RPMI8226 (cell line): Measurements from ENCODE around the gene MMP10.
"Not testable (repeated sequence)": the region's sequence is repeated elsewhere in the genome, so short reads cannot be mapped to it uniquely, and the experiment has no call there.

Experiments used
- DNase-seq: peaks from one replicate; pipeline ENCODE4 v3.0.0-alpha.2; 2015

The MMP10 gene

GRCh38 chr11:102783016-102783415, 2.6 kb upstream of the MMP10 start:
- no peak for DNase-seq

GRCh38 chr11:102781676-102782075, 1.2 kb upstream of the MMP10 start:
- no peak for DNase-seq

GRCh38 chr11:102776454-102776853, 4.0 kb downstream of the MMP10 start:
- no peak for DNase-seq

GRCh38 chr11:102773386-102773785, 7.0 kb downstream of the MMP10 start:
- DNase-seq: no peak

GRCh38 chr11:102771351-102771750, 9.1 kb downstream of the MMP10 start:
- no peak for DNase-seq

- no peak for DNase-seq
Observed at GRCh38 chr11:102770191-102770590, 10.2 kb downstream of the MMP10 start.

DNA sequence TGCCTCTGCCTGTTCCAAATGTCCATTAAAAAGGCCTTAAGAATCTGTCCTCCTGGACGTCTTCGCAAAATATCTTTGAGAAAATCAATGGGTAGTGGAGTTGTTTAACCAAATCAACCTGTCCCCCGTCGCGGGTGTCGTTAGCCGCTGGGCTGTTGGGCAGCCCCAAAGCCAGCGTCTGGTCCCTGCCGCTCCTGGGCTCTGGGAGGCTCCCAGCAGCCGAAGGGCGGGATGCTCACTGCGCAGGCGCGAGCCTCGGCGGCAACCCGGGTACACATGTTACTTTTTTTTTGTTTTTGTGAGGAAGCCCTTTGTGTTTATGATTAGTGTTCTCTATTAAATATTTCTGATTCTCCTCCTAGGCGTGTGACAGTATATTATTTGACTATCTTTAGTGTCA, 12.6 kb downstream of the MMP10 start:
- no peak for DNase-seq

DNA sequence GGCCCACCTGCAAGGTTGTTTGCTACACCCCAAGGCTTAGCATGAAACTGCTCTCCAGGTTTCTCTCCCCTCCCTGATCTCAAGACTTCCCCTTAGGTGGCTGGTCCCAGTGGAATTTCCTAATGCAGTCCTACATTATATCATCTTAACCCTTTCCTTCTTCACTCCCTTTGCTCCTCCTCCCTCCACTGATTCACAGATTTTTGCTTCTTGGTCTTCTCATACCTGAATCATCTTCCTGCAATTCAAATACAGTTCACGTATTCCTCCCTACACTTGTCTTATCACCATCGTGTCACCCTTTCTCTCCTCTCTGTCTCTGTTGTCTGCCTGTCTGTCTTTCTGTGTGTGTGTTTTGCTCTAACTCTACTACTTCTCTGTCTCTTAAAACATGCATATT, 17.0 kb downstream of the MMP10 start:
- DNase-seq: no peak

- DNase-seq: no peak
Observed at GRCh38 chr11:102762361-102762767, 18.1 kb downstream of the MMP10 start.

GRCh38 chr11:102761646-102762238, 18.7 kb downstream of the MMP10 start:
- DNase-seq: no peak

DNA sequence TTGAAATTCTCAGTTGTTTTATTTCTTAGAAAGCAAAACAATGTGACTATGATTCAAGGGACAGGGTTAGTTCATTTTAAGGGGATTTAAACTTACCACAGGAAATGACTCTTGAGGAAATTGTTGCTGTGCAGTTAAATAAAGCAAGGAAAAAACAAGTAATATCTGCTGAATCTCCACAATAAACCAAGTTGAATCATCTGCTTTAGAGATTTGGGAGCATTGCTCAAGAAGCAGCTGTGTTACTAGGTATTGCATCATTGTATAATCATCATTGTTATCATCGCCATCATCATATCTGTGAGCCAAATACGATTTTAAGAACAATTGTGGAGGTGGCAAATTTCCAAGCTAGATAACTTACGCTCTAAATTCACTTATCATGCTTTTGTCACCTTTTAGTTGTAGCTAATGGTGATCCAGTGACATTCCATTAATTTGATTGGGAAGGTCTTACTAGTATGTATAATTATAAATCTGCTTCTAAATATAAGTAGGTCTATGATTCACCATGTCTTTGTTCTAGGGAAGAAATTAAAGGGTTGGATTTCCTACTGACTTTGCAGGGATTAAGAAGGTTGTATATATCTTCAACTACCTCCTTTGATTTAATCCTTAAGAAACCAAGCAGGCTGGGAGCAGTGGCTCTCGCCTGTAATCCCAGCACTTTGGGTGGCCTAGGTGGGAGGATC, 19.9 kb downstream of the MMP10 start:
- no peak for DNase-seq

DNA sequence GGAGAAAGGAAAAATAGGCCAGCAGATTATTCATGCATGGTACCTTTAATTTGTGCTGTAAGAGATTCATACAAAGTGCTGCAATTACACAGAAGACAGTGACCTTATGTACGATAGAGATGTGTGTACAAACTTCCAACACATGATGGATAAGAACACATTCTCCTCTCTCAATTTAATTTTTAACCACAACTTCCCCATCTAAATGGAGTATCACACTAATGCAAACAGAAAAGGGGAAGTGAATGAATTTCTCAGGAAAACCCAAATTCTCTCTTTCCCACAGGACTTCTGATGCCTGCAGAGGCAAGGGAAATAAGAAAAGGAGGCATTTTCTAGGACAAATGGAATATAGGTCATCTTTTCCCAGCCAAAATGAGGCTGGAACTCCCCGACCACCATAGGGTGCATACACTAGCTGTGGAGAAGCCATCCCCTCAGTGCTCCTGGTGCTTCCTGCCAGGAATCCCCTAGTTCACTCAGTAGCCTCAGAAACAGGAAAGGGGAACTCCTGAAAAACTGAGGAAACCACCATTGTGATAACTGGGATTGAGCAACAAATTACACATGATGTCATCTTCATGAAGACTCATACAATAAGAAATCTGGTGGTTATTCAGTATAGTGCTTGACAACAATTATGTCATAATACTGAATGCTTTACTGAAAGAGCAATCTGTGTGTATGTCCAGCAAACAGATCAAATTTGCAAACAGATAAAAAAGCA, 22.4 kb downstream of the MMP10 start:
- no peak for DNase-seq

DNA sequence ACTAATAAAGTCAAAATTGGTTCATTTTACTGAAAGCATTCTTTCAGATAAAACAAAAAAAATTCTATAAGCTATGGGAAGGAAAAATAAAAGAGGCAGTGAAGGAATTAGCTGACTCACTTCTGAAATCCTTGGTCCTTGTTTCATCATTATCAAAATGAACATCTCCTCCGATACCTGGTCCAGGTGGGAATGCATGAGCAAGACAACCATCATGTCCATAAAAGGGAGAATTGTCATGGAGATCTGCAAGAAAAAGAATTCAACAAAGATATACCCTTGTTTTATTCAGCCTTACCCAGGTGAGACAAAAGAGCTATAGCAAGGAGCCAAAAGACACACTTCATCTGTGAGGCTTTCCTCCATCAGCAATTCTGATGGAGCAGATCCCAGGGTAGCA, 27.2 kb downstream of the MMP10 start:
- DNase-seq: no peak

- no peak for DNase-seq
Observed at GRCh38 chr11:102751673-102752072, 28.8 kb downstream of the MMP10 start.

- no peak for DNase-seq
Observed at GRCh38 chr11:102749101-102749722, 31.2 kb downstream of the MMP10 start.

GRCh38 chr11:102746746-102747578, 33.5 kb downstream of the MMP10 start:
- DNase-seq: not testable (repeated sequence)

GRCh38 chr11:102734650-102735049, 45.8 kb downstream of the MMP10 start:
- no peak for DNase-seq

- peak; percentile 71 for DNase-seq
Observed at GRCh38 chr11:102733232-102733875, 47.1 kb downstream of the MMP10 start.

DNA sequence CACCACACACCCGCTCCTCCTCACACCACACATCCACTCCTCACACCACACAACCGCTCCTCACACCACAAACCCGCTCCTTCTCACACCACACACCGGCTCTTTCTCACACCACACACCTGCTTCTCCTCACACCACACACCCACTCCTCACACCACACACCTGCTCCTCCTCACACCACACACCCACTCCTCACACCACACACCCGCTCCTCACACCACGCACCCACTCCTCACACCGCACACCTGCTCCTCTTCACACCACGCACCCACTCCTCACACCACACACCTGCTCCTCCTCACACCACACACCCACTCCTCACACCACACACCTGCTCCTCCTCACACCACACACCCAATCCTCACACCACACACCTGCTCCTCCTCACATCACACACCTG, 49.5 kb downstream of the MMP10 start:
- not testable (repeated sequence) for DNase-seq

- no peak for DNase-seq
Observed at GRCh38 chr11:102729849-102730815, 50.3 kb downstream of the MMP10 start.

GRCh38 chr11:102727890-102728289, 52.5 kb downstream of the MMP10 start:
- DNase-seq: no peak
